Measurements from ENCODE around the gene ITGB6.

The ITGB6 gene

GRCh38 chr2:160052531-160052930 is 147.5 kb downstream of the ITGB6 start:
- no peak for DNase-seq (ENCODE audit: low read depth)
- TF ChIP-seq, protein P1, sequence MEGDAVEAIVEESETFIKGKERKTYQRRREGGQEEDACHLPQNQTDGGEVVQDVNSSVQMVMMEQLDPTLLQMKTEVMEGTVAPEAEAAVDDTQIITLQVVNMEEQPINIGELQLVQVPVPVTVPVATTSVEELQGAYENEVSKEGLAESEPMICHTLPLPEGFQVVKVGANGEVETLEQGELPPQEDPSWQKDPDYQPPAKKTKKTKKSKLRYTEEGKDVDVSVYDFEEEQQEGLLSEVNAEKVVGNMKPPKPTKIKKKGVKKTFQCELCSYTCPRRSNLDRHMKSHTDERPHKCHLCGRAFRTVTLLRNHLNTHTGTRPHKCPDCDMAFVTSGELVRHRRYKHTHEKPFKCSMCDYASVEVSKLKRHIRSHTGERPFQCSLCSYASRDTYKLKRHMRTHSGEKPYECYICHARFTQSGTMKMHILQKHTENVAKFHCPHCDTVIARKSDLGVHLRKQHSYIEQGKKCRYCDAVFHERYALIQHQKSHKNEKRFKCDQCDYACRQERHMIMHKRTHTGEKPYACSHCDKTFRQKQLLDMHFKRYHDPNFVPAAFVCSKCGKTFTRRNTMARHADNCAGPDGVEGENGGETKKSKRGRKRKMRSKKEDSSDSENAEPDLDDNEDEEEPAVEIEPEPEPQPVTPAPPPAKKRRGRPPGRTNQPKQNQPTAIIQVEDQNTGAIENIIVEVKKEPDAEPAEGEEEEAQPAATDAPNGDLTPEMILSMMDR (conservative IDR thresholded peaks at IDR 0.05; ENCODE audit: control insufficient read depth, insufficient read depth, low read depth, low read length) = no peak

DNA sequence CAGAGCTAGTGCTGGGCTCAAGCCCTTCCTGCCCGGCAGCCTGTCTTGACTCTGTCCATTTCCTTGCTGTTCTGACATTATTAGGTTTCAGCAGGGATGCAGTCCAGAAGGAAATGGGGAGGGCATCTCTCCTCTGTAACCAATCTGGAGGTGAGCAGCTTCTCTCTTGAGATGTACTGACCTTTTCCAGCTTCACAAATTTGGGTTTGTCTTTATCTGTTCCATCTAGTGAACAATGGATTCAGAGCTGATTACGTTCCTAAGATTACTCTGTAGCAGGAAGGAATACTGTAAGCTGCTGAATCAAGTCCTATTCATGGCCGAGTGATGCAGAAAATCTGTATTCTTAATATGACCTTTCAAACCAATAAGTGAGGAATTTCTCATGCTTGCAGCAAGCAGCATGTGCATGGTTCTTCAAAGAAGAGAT is 148.7 kb downstream of the ITGB6 start:
- H3K4me3 ChIP-seq (ENCODE audit: control insufficient read depth, low read depth, low read length) = no peak overlapping the region
- TF ChIP-seq, protein P1 (conservative IDR thresholded peaks at IDR 0.05; ENCODE audit: control insufficient read depth, insufficient read depth, low read depth, low read length) = no peak
- DNase-seq (ENCODE audit: low read depth) = no peak

More at GRCh38 chr2:160052531-160052930, 147.5 kb downstream of the ITGB6 start:
- H3K4me3 ChIP-seq (ENCODE audit: control insufficient read depth, low read depth, low read length) = no peak overlapping the region

GRCh38 chr2:160050147-160050546 is 149.9 kb downstream of the ITGB6 start:
- DNase-seq (ENCODE audit: low read depth) = no peak
- TF ChIP-seq, protein P1 (conservative IDR thresholded peaks at IDR 0.05; ENCODE audit: control insufficient read depth, insufficient read depth, low read depth, low read length) = no peak

More at GRCh38 chr2:160050147-160050546, 149.9 kb downstream of the ITGB6 start:
- H3K4me3 ChIP-seq (ENCODE audit: control insufficient read depth, low read depth, low read length) = no peak overlapping the region

Data from fibroblast of mammary gland (primary cell).